A549 treated with dexamethasone at 1 μM for 4 hours (cell line): Measurements from ENCODE around the gene MPHOSPH10. TPM values are rescaled to one million over a fixed set of nuclear protein-coding genes. Genes with fewer than 3 reads are reported as not detected.

ENCODE experiments used
- total RNA-seq: library from RNA; stranded (reverse); fragments of 200-300 nt; extraction: Qiagen RNA extraction; gene quantifications from 5 replicates; pipeline ENCODE4 v1.2.3, GENCODE V29; 2022

The MPHOSPH10 gene, protein sequence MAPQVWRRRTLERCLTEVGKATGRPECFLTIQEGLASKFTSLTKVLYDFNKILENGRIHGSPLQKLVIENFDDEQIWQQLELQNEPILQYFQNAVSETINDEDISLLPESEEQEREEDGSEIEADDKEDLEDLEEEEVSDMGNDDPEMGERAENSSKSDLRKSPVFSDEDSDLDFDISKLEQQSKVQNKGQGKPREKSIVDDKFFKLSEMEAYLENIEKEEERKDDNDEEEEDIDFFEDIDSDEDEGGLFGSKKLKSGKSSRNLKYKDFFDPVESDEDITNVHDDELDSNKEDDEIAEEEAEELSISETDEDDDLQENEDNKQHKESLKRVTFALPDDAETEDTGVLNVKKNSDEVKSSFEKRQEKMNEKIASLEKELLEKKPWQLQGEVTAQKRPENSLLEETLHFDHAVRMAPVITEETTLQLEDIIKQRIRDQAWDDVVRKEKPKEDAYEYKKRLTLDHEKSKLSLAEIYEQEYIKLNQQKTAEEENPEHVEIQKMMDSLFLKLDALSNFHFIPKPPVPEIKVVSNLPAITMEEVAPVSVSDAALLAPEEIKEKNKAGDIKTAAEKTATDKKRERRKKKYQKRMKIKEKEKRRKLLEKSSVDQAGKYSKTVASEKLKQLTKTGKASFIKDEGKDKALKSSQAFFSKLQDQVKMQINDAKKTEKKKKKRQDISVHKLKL
- 40.5 to 45.6 TPM (median 42.6 TPM) in 5 replicates for total RNA-seq

DNA sequence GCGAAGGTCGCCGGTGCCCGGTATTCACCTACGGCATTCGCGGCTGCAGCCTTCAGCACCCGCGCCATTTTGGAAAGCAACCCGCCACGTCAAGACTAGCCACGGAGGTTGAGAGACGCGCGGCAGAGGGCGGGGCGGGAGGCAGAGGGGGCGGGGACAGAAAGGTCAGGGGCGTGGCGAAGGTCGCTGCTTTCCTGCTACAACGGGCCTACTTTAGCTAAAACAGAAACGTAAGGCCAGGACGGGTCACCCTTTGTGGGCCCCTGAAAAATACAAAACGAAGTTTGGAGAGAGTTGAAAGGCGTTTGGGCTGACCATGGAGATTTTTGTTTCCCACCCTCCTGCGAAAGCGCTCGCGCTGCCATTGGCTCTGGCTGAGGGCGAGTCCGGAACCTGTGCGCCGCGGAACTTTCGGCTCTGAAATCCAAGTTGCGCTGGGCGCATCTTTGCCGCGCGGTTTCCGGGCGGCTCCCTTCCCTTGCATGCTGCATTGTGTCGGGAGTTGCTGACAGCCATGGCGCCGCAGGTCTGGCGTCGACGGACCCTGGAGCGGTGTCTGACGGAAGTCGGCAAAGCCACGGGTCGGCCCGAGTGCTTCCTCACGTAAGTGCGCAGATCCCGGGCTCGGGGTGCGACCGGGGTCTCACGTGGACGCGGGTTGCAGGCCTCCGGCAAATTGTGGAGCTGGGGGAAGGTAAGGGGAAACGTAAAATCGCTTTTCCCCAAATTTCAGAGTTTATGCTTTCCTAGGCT, at the start of gene MPHOSPH10, which contains the start of gene MCEE:
MPHOSPH10 (plus strand) TSS at position 483 of the 753 bp plus-strand sequence; CDS start at position 515, 32 bp downstream.
MCEE (minus strand) TSS at position 78 of the 753 bp plus-strand sequence; CDS start at position 68, 10 bp downstream.

Other genes starting within 250 kb of the MPHOSPH10 start
- 3.1 to 5.4 TPM (median 3.7 TPM) in 5 replicates for gene VAX2, start 230.1 kb upstream of the MPHOSPH10 start, total RNA-seq
- 1.2 to 2.4 TPM (median 1.8 TPM) in 5 replicates for gene ATP6V1B1, start 194.7 kb upstream of the MPHOSPH10 start, total RNA-seq
- gene ANKRD53, start 152.0 kb upstream of the MPHOSPH10 start, total RNA-seq, result 0.11 to 0.28 TPM (median 0.20 TPM) in 4 of 5 replicates, not detected in the other
- 72.3 to 89.4 TPM (median 86.6 TPM) in 5 replicates for gene TEX261, start 135.8 kb upstream of the MPHOSPH10 start, total RNA-seq
- gene NAGK, start 62.0 kb upstream of the MPHOSPH10 start, total RNA-seq, result 67.7 to 84.9 TPM (median 79.8 TPM) in 5 replicates
- 10.1 to 11.9 TPM (median 10.9 TPM) in 5 replicates for gene MCEE, start 405 bp upstream of the MPHOSPH10 start, total RNA-seq
- gene PAIP2B, start 96.5 kb downstream of the MPHOSPH10 start, total RNA-seq, result 0.24 to 0.33 TPM (median 0.30 TPM) in 5 replicates
- 62.3 to 72.8 TPM (median 66.6 TPM) in 5 replicates for gene ZNF638, start 201.1 kb downstream of the MPHOSPH10 start, total RNA-seq